Breast epithelium (tissue), 4 donors: ENCODE results near the gene FMO5. TPM values are rescaled to one million over a fixed set of nuclear protein-coding genes. Genes with fewer than 3 reads are reported as not detected.
A peak's percentile ranks its signal among the peaks of the same experiment; 100 is the strongest.

ENCODE experiments used
- DNase-seq, 2 donors: peaks; one replicate each; pipeline ENCODE4 v3.0.0-alpha.2; 2019; ENCODE audit warnings: low spot score in 2 of 2
- H3K27ac ChIP-seq, 2 donors: fragments of 200-600 bp; sonication (generic) in 1 of 2; one replicate each; pipeline ENCODE4 v1.5.1; 2016 to 2019; ENCODE audit warnings: mild to moderate bottlenecking in 1 of 2
- H3K27me3 ChIP-seq, 2 donors: fragments of 200-600 bp; sonication (generic) in 1 of 2; one replicate each; pipeline versions ENCODE4 v1.5.1 to v1.6.0; 2017 to 2019; ENCODE audit warnings: control low read depth in 1 of 2, mild to moderate bottlenecking in 1 of 2
- H3K36me3 ChIP-seq: fragments of 200-600 bp; one replicate; pipeline ENCODE4 v1.5.1; 2019
- H3K4me1 ChIP-seq, 2 donors: fragments of 200-600 bp; sonication (generic); one replicate each; pipeline ENCODE4 v1.5.1; 2016 to 2019; ENCODE audit warnings: control low read depth in 1 of 2
- H3K4me3 ChIP-seq, 3 donors: fragments of 200-600 bp; sonication (generic); 1 replicate in 2 of 3; 2 replicates in 1 of 3; pipeline ENCODE4 v1.5.1; 2016 to 2019; ENCODE audit warnings: mild to moderate bottlenecking in 3 of 3, moderate library complexity in 2 of 3
- H3K9me3 ChIP-seq, 2 donors: fragments of 200-600 bp; sonication (generic) in 1 of 2; one replicate each; pipeline ENCODE4 v1.5.1; 2016 to 2019; ENCODE audit warnings: control low read depth in 1 of 2
- POLR2A ChIP-seq: fragments of 450-650 bp; IDR thresholded peaks from one replicate; pipeline ENCODE4 v1.6.1; 2016; ENCODE audit warnings: antibody characterized with exemption, mild to moderate bottlenecking, moderate library complexity
- POLR2AphosphoS5 ChIP-seq, 3 donors: sonication (generic); formaldehyde crosslinking; IDR thresholded peaks; one replicate each; pipeline ENCODE4 v1.6.1; 2017; ENCODE audit warnings: antibody characterized with exemption in 3 of 3
- intact Hi-C: fragments of 100-400 bp; cut with DNase I; formaldehyde crosslinking; loops from one replicate; pipeline ENCODE4 v1.15.1; 2023; ENCODE audit warnings: low total_unique reads
- total RNA-seq, 3 donors: library from RNA; depleted of rRNA; stranded (reverse); fragments of >200 nt; gene quantifications; one replicate each; pipeline ENCODE4 v1.1.0, GENCODE V29; 2016
- TF ChIP-seq, protein P1 (sequence below), 3 donors: fragments of 450-650 bp; IDR thresholded peaks; one replicate each; pipeline ENCODE4 v1.5.1; 2016 to 2017; ENCODE audit warnings: antibody characterized with exemption in 3 of 3, mild to moderate bottlenecking in 3 of 3, moderate library complexity in 3 of 3

Gene FMO5, protein sequence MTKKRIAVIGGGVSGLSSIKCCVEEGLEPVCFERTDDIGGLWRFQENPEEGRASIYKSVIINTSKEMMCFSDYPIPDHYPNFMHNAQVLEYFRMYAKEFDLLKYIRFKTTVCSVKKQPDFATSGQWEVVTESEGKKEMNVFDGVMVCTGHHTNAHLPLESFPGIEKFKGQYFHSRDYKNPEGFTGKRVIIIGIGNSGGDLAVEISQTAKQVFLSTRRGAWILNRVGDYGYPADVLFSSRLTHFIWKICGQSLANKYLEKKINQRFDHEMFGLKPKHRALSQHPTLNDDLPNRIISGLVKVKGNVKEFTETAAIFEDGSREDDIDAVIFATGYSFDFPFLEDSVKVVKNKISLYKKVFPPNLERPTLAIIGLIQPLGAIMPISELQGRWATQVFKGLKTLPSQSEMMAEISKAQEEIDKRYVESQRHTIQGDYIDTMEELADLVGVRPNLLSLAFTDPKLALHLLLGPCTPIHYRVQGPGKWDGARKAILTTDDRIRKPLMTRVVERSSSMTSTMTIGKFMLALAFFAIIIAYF
- 10 to 100 TPM in 2 of 3 donors, 1 to 10 TPM in 1; 7.8 to 32.6 (median 22.0) TPM for total RNA-seq

DNA sequence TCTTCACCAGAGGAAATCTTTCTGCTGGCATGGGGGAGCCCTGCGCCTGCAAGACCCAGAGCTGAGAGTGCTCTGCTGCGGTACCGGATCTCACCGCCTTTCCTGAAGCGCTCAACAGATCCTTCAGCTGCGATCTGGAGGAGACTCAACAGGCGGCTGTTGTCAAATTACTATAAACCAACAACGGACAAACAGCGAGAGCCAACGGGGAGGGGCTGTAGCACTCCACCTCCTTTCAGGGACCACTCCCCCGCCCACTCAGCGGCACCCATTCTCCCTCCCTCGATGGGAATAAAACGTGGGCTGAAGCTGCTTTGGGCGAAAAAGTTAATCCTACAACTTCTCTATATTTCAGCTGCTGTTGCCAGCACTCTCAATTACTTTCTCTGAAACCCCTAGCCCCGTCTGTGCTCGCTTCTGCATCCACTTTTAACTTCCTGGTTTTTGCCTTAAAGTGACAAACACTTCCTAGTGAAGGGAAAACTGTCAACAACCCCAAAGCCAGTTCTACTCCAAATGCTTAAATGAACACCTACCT lies at the start of gene FMO5:
Gene FMO5, minus strand, starts transcription at position 147 of the 538 bp plus-strand sequence. CDS start 310 bp downstream, outside the sequence.
- H3K9me3 ChIP-seq = no peaks in the 10 kb centered on the region
- intact Hi-C loops = no loop called here
- H3K36me3 ChIP-seq = no peaks in the 10 kb centered on the region
- TF ChIP-seq POLR2A (peak; percentile 14), POLR2AphosphoS5 (IDR thresholded peaks at IDR 0.05) (no peak)
- TF ChIP-seq, protein P1, sequence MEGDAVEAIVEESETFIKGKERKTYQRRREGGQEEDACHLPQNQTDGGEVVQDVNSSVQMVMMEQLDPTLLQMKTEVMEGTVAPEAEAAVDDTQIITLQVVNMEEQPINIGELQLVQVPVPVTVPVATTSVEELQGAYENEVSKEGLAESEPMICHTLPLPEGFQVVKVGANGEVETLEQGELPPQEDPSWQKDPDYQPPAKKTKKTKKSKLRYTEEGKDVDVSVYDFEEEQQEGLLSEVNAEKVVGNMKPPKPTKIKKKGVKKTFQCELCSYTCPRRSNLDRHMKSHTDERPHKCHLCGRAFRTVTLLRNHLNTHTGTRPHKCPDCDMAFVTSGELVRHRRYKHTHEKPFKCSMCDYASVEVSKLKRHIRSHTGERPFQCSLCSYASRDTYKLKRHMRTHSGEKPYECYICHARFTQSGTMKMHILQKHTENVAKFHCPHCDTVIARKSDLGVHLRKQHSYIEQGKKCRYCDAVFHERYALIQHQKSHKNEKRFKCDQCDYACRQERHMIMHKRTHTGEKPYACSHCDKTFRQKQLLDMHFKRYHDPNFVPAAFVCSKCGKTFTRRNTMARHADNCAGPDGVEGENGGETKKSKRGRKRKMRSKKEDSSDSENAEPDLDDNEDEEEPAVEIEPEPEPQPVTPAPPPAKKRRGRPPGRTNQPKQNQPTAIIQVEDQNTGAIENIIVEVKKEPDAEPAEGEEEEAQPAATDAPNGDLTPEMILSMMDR (IDR thresholded peaks at IDR 0.05) = peak in 2 of 3 donors; percentile 50 to 55
- H3K27me3 ChIP-seq = no peaks in the 10 kb centered on the region
- peak within 1 kb of the TSS; percentile 84 to 95 for H3K27ac ChIP-seq
- H3K4me3 ChIP-seq = peak within 1 kb of the TSS; percentile 59 to 68 (median 65)
- peak; percentile 57 to 73 for DNase-seq
- H3K4me1 ChIP-seq = no peaks in the 10 kb centered on the region

DNA sequence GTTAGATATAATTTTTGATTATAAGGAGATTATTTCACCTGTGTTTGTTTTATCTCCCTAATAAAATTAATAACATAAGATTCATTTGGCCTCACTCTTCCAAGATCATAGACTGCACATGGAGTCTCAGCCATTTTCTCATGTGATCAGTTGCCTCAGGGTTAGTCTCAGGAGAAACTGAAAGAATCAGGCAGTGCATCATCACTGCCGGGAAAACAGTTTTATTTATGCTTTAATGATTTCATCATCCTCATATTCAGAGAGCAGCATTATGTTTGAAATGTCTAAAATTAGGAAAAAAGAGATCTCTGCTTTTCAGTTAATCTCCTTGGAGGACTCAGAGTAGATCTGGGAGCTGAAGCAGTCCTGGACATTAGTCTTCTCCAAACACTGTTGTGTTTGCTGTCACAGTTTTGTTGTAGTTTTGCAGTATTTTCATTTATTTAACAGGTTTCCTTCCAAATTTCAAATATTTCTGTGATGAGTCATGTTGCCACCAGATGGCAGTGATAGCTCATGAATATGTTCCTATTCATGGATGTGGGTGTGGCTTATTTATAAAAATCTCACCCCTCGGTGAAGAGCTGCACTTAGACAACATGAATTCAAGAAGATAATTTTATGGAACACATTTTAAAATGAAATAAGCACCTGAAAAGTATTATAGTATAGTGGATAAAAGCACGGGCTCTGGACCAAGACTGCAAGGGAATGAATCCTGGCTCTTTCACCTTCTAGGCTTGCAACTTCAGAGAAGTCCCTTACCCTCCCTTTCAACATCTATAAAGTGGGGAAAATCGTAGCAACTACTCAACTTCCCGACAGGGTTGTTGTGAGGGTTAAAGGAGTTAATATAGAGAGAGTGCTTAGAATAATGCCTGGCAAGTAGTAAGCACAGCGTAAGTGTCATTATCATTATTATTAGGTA lies 48.5 kb upstream of the FMO5 start:
- TF ChIP-seq POLR2AphosphoS5 (IDR thresholded peaks at IDR 0.05) = no peak
- TF ChIP-seq, protein P1 (IDR thresholded peaks at IDR 0.05) = peak; percentile 7 to 52 (median 48)
- H3K27ac ChIP-seq = peak overlapping the region; percentile 61 to 70
- no peaks in the 10 kb centered on the region for H3K27me3 ChIP-seq
- no peak for DNase-seq
- H3K4me3 ChIP-seq = peak overlapping the region in 1 of 3 donors; percentile 30
- intact Hi-C loops = no loop called here
- H3K9me3 ChIP-seq = no peaks in the 10 kb centered on the region
- H3K36me3 ChIP-seq = no peaks in the 10 kb centered on the region
- H3K4me1 ChIP-seq = no peaks in the 10 kb centered on the region

DNA sequence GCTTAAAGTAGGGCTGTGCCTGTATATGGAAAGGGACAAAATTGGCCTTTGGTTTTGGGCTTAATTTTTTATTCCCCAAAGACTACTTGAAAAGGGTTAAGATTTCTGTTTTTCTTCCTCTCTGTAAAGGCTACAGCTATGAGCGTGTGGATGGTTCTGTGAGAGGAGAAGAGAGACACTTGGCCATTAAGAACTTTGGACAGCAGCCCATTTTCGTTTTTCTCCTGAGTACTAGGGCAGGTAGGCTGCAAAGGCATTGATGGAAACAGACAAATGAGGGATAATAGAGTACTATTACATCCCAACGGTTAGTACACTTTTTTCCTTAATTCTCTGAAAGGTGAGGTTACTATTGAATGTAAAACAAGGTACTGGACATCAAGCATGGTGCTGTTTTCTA lies 46.9 kb upstream of the FMO5 start:
- H3K27ac ChIP-seq = peak overlapping the region in 1 of 2 donors; percentile 70
- TF ChIP-seq, protein P1 (IDR thresholded peaks at IDR 0.05) = no peak
- TF ChIP-seq POLR2AphosphoS5 (IDR thresholded peaks at IDR 0.05) (no peak), POLR2A (no peak)
- H3K4me3 ChIP-seq = no peak overlapping the region
- DNase-seq = no peak
- H3K4me1 ChIP-seq = no peaks in the 10 kb centered on the region
- intact Hi-C loops = no loop called here
- no peaks in the 10 kb centered on the region for H3K27me3 ChIP-seq
- H3K36me3 ChIP-seq = no peaks in the 10 kb centered on the region
- H3K9me3 ChIP-seq = no peaks in the 10 kb centered on the region

- Histone ChIP-seq H3K4me3 (no peak overlapping the region), H3K36me3 (no peaks in the 10 kb centered on the region), H3K27ac (no peak overlapping the region), H3K27me3 (no peaks in the 10 kb centered on the region), H3K4me1 (no peaks in the 10 kb centered on the region), H3K9me3 (no peaks in the 10 kb centered on the region)
- intact Hi-C loops = no loop called here
- DNase-seq = no peak
- TF ChIP-seq, protein P1 (IDR thresholded peaks at IDR 0.05) = no peak
- TF ChIP-seq POLR2A (no peak), POLR2AphosphoS5 (IDR thresholded peaks at IDR 0.05) (no peak)
Measured at GRCh38 chr1:147270721-147271120, 45.6 kb upstream of the FMO5 start.
